ENCODE results near the gene DENND1A.

Gene DENND1A

DNA sequence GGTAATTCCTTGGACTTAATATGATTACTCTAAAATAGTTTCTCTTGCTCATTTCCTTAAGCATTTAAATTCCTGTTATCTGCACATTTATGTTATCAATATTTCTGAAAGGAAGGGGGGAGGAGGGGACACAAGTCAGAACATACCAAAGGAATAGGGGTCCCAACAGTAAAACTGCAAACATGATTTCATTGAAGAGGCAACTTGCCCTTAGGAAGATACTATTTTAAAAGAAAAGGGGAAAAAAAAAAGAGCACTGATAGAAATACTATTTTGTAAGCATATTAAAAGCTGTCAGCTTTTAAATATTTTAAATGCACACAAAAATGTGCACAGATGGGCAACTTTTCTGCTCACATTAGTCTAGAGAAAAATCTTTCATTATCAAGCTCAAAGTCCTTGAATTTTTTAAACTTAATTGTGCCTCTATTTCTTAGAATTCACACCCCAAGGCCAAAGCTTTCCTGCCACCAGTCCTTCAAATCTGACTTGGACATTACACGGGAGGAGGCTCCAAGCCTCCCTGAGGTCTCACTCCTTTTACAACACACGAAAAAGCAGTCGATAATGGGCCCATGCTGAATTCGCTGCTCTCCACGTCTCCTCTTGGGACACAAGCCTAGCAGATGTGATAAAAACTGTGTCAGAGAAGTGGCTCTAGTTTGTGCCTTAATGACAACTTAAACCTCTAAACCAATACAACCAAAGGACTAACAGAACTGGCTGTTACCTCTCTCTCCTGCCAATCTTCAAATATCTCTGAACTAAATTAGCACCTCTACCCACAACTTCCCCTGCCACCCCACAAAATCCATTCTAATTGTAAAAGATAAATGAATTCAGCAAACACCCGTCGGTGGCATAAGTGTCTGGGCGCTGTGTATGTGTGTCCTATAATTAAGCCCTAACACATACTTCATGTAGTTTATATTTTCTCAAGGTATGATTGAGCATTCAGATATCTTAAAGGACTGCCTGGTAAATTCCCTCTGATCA, 154.3 kb downstream of the DENND1A start:
- no peak for DNase-seq (ENCODE audit: extremely low read depth, low read depth)
- no peak for TF ChIP-seq CTCF (IDR thresholded peaks at IDR 0.05; ENCODE audit: low read depth, low read length)

- no peak for TF ChIP-seq CTCF (IDR thresholded peaks at IDR 0.05; ENCODE audit: low read depth, low read length)
- DNase-seq (ENCODE audit: extremely low read depth, low read depth): no peak
Observed at GRCh38 chr9:123773783-123774182, 156.1 kb downstream of the DENND1A start.

GRCh38 chr9:123772967-123773366, 157.0 kb downstream of the DENND1A start:
- no peak for TF ChIP-seq CTCF (IDR thresholded peaks at IDR 0.05; ENCODE audit: low read depth, low read length)
- DNase-seq (ENCODE audit: extremely low read depth, low read depth): no peak

DNA sequence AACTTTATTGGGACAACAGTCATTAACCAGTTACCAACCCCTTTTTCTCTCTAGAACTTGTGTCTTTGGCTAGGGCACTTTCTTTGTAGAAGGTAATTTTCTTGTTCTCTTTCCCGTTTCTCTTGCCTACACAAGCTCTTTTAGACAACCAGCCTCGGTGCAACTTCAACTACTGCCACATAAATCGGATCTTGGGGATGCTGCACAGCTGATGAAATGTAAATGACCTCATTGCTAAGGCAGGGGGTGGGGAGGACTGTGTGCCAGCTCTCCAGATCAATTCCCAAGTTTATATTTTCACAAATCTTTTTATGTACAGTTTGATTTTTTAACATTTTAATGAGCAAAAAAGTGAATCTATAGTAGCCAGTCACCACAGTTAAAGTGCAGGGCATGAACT, 157.6 kb downstream of the DENND1A start:
- DNase-seq (ENCODE audit: extremely low read depth, low read depth): no peak
- TF ChIP-seq CTCF (IDR thresholded peaks at IDR 0.05; ENCODE audit: low read depth, low read length): no peak

GRCh38 chr9:123771690-123772089, 158.2 kb downstream of the DENND1A start:
- no peak for TF ChIP-seq CTCF (IDR thresholded peaks at IDR 0.05; ENCODE audit: low read depth, low read length)
- no peak for DNase-seq (ENCODE audit: extremely low read depth, low read depth)

GRCh38 chr9:123769719-123770118, 160.2 kb downstream of the DENND1A start:
- TF ChIP-seq CTCF (IDR thresholded peaks at IDR 0.05; ENCODE audit: low read depth, low read length): no peak
- DNase-seq (ENCODE audit: extremely low read depth, low read depth): no peak

DNA sequence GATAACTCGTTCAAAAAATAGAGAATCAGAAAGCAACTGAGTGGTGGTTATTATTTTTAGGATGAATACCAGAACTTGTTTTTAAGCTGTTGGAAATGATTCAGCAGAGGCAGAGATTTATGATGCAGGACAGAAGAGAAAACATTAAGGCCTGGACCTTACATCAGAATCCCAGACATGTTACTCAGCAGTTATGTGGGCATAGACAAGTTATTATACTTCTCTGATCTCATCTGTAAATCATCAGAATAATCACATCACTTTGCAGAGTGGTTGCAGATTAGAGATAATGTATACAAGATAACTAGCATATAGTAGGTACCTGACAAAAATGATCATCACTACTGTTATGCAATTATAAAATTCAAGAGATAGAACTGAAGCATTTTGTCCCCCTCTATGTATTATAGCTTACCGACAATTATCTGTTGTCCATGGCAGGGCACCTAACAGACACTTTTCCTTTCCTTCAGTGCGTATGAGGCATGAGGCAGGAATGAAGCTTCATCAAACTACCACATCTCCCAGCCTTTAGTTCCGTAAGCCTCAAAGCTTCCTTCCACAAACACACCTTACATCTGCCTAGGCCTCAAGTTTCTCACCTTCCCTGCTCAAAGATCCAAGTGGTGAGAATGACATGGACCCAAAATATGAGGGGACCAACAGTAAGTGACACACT, 165.9 kb downstream of the DENND1A start:
- TF ChIP-seq CTCF (IDR thresholded peaks at IDR 0.05; ENCODE audit: low read depth, low read length): no peak
- no peak for DNase-seq (ENCODE audit: extremely low read depth, low read depth)
